Stimulated activated memory B cell treated with anti-CD40 and anti-IgM and Interleukin-4, amounts not matched to agents 10 μg/mL and 1 μg/mL and 100 μg/mL, for 72 hours (primary cell): Measurements from ENCODE around the gene TRMT1L.
"Not testable (repeated sequence)": the region's sequence is repeated elsewhere in the genome, so short reads cannot be mapped to it uniquely, and the experiment has no call there.

Experiments
- ATAC-seq: fragments of 150-1000 bp; cut with Tn5 transposase; 2 replicates; pipeline ENCODE4 v1.10.0; 2021
- H3K27ac Mint-ChIP-seq: one replicate; pipeline ENCODE4 v1.8.0; 2022; ENCODE audit warnings: mild to moderate bottlenecking, mixed read lengths
- H3K27me3 Mint-ChIP-seq: one replicate; pipeline ENCODE4 v1.8.0; 2022; ENCODE audit warnings: mixed read lengths
- H3K36me3 Mint-ChIP-seq: one replicate; pipeline ENCODE4 v1.8.0; 2022; ENCODE audit warnings: mixed read lengths
- H3K4me1 Mint-ChIP-seq: one replicate; pipeline ENCODE4 v1.8.0; 2022; ENCODE audit warnings: mixed read lengths
- H3K4me3 Mint-ChIP-seq: one replicate; pipeline ENCODE4 v1.8.0; 2022; ENCODE audit warnings: mild to moderate bottlenecking, moderate library complexity, mixed read lengths
- H3K9me3 Mint-ChIP-seq: one replicate; pipeline ENCODE4 v1.8.0; 2022; ENCODE audit warnings: mixed read lengths

TRMT1L gene

GRCh38 chr1:185156854-185157598 is at the start of gene TRMT1L, which contains the start of gene SWT1:
Gene TRMT1L, minus strand, starts transcription at chr1:185156953. Its CDS starts 241 bp downstream, at chr1:185156712.
Gene SWT1, plus strand, starts transcription at chr1:185157167. Its CDS starts 3,675 bp downstream, at chr1:185160842.
- Mint-ChIP-seq H3K27me3 (no peaks in the 10 kb centered on the region), H3K4me3 (peak within 1 kb of the TSS; percentile 86), H3K27ac (peak within 1 kb of the TSS; percentile 94), H3K9me3 (no peaks in the 10 kb centered on the region), H3K36me3 (peaks cover 6% of the 10 kb centered on the region), H3K4me1 (peaks cover 41% of the 10 kb centered on the region)
- ATAC-seq: peak; percentile 97

- H3K27me3 Mint-ChIP-seq: no peaks in the 10 kb centered on the region
These were observed 44.1 kb upstream of the TRMT1L start for GRCh38 chr1:185200889-185201288.

GRCh38 chr1:185198712-185199111 is 42.0 kb upstream of the TRMT1L start:
- peaks cover 63% of the 10 kb centered on the region for H3K36me3 Mint-ChIP-seq
- ATAC-seq, H3K4me3 Mint-ChIP-seq, H3K27me3 Mint-ChIP-seq, H3K27ac Mint-ChIP-seq, H3K4me1 Mint-ChIP-seq: not testable (repeated sequence)
- H3K9me3 Mint-ChIP-seq: peaks cover 11% of the 10 kb centered on the region

More at GRCh38 chr1:185200889-185201288, 44.1 kb upstream of the TRMT1L start:
- no peak overlapping the region for H3K4me3 Mint-ChIP-seq
- peaks cover 11% of the 10 kb centered on the region for H3K9me3 Mint-ChIP-seq
- H3K27ac Mint-ChIP-seq: no peak overlapping the region
- peaks cover 53% of the 10 kb centered on the region for H3K36me3 Mint-ChIP-seq
- no peak for ATAC-seq
- H3K4me1 Mint-ChIP-seq: no peaks in the 10 kb centered on the region

GRCh38 chr1:185193756-185194155 is 37.0 kb upstream of the TRMT1L start:
- H3K27ac Mint-ChIP-seq: no peak overlapping the region
- no peak for ATAC-seq
- no peaks in the 10 kb centered on the region for H3K27me3 Mint-ChIP-seq
- H3K36me3 Mint-ChIP-seq: peaks cover 59% of the 10 kb centered on the region
- H3K9me3 Mint-ChIP-seq: peaks cover 11% of the 10 kb centered on the region
- no peak overlapping the region for H3K4me3 Mint-ChIP-seq
- H3K4me1 Mint-ChIP-seq: no peaks in the 10 kb centered on the region

- H3K27ac Mint-ChIP-seq: no peak overlapping the region
- no peaks in the 10 kb centered on the region for H3K9me3 Mint-ChIP-seq
- H3K4me1 Mint-ChIP-seq: peaks cover 12% of the 10 kb centered on the region
- H3K27me3 Mint-ChIP-seq: no peaks in the 10 kb centered on the region
- peak; percentile 72 for ATAC-seq
- H3K4me3 Mint-ChIP-seq: peak overlapping the region; percentile 48
- peaks cover 35% of the 10 kb centered on the region for H3K36me3 Mint-ChIP-seq
These were observed 13.6 kb upstream of the TRMT1L start for GRCh38 chr1:185170291-185170848.

GRCh38 chr1:185166106-185166505 is 9.4 kb upstream of the TRMT1L start:
- ATAC-seq: no peak
- Mint-ChIP-seq H3K4me3 (no peak overlapping the region), H3K27ac (peak overlapping the region; percentile 22), H3K9me3 (no peaks in the 10 kb centered on the region), H3K27me3 (no peaks in the 10 kb centered on the region), H3K36me3 (peaks cover 22% of the 10 kb centered on the region), H3K4me1 (peaks cover 12% of the 10 kb centered on the region)

GRCh38 chr1:185162491-185162890 is 5.7 kb upstream of the TRMT1L start:
- Mint-ChIP-seq H3K27ac (no peak overlapping the region), H3K36me3 (peaks cover 15% of the 10 kb centered on the region), H3K4me1 (peaks cover 20% of the 10 kb centered on the region), H3K27me3 (no peaks in the 10 kb centered on the region), H3K4me3 (no peak overlapping the region), H3K9me3 (no peaks in the 10 kb centered on the region)
- ATAC-seq: no peak

GRCh38 chr1:185159966-185160365 is 3.2 kb upstream of the TRMT1L start:
- no peaks in the 10 kb centered on the region for H3K9me3 Mint-ChIP-seq
- H3K36me3 Mint-ChIP-seq: no peaks in the 10 kb centered on the region
- no peak overlapping the region for H3K4me3 Mint-ChIP-seq
- peaks cover 21% of the 10 kb centered on the region for H3K4me1 Mint-ChIP-seq
- ATAC-seq: no peak
- no peaks in the 10 kb centered on the region for H3K27me3 Mint-ChIP-seq
- no peak overlapping the region for H3K27ac Mint-ChIP-seq

- Mint-ChIP-seq H3K9me3 (no peaks in the 10 kb centered on the region), H3K27ac (no peak overlapping the region), H3K36me3 (no peaks in the 10 kb centered on the region), H3K4me3 (no peak overlapping the region), H3K27me3 (no peaks in the 10 kb centered on the region), H3K4me1 (peaks cover 23% of the 10 kb centered on the region)
- ATAC-seq: no peak
These were observed 2.0 kb upstream of the TRMT1L start for GRCh38 chr1:185158800-185159199.

- no peaks in the 10 kb centered on the region for H3K27me3 Mint-ChIP-seq
- no peak for ATAC-seq
- H3K36me3 Mint-ChIP-seq: no peaks in the 10 kb centered on the region
- H3K27ac Mint-ChIP-seq: peak overlapping the region; percentile 94
- peak overlapping the region; percentile 86 for H3K4me3 Mint-ChIP-seq
- H3K4me1 Mint-ChIP-seq: peaks cover 33% of the 10 kb centered on the region
- no peaks in the 10 kb centered on the region for H3K9me3 Mint-ChIP-seq
These were observed 1.1 kb upstream of the TRMT1L start for GRCh38 chr1:185157599-185158412.

- peaks cover 41% of the 10 kb centered on the region for H3K4me1 Mint-ChIP-seq
- peaks cover 6% of the 10 kb centered on the region for H3K36me3 Mint-ChIP-seq
These were observed 382 bp downstream of the TRMT1L start for GRCh38 chr1:185156288-185156853.

GRCh38 chr1:185155600-185156287 is 1.0 kb downstream of the TRMT1L start:
- Mint-ChIP-seq H3K27ac (peak overlapping the region; percentile 94), H3K9me3 (no peaks in the 10 kb centered on the region), H3K4me3 (peak overlapping the region; percentile 86), H3K36me3 (peaks cover 6% of the 10 kb centered on the region), H3K27me3 (no peaks in the 10 kb centered on the region), H3K4me1 (peaks cover 41% of the 10 kb centered on the region)
- no peak for ATAC-seq

More at GRCh38 chr1:185156288-185156853, 382 bp downstream of the TRMT1L start:
- peak; percentile 59 for ATAC-seq
- Mint-ChIP-seq H3K9me3 (no peaks in the 10 kb centered on the region), H3K27ac (peak overlapping the region; percentile 94), H3K4me3 (peak overlapping the region; percentile 86), H3K27me3 (no peaks in the 10 kb centered on the region)

GRCh38 chr1:185154912-185155513 is 1.7 kb downstream of the TRMT1L start:
- Mint-ChIP-seq H3K4me3 (peak overlapping the region; percentile 12), H3K4me1 (peaks cover 37% of the 10 kb centered on the region), H3K27me3 (no peaks in the 10 kb centered on the region), H3K9me3 (no peaks in the 10 kb centered on the region), H3K27ac (peak overlapping the region; percentile 94), H3K36me3 (peaks cover 6% of the 10 kb centered on the region)
- no peak for ATAC-seq

- H3K27ac Mint-ChIP-seq: peak overlapping the region; percentile 62
- H3K27me3 Mint-ChIP-seq: no peaks in the 10 kb centered on the region
- no peak for ATAC-seq
- H3K4me3 Mint-ChIP-seq: no peak overlapping the region
- no peaks in the 10 kb centered on the region for H3K9me3 Mint-ChIP-seq
- H3K4me1 Mint-ChIP-seq: peaks cover 31% of the 10 kb centered on the region
- H3K36me3 Mint-ChIP-seq: peaks cover 30% of the 10 kb centered on the region
These were observed 4.5 kb downstream of the TRMT1L start for GRCh38 chr1:185152187-185152767.
